IPS DF 19.7 (cell line): ENCODE measurements around the gene TMEM204.

ENCODE experiments used
- DNase-seq: peaks from one replicate; pipeline ENCODE4 v3.0.0-alpha.2; 2013; ENCODE audit warnings: low read depth, low spot score

Gene TMEM204

DNA sequence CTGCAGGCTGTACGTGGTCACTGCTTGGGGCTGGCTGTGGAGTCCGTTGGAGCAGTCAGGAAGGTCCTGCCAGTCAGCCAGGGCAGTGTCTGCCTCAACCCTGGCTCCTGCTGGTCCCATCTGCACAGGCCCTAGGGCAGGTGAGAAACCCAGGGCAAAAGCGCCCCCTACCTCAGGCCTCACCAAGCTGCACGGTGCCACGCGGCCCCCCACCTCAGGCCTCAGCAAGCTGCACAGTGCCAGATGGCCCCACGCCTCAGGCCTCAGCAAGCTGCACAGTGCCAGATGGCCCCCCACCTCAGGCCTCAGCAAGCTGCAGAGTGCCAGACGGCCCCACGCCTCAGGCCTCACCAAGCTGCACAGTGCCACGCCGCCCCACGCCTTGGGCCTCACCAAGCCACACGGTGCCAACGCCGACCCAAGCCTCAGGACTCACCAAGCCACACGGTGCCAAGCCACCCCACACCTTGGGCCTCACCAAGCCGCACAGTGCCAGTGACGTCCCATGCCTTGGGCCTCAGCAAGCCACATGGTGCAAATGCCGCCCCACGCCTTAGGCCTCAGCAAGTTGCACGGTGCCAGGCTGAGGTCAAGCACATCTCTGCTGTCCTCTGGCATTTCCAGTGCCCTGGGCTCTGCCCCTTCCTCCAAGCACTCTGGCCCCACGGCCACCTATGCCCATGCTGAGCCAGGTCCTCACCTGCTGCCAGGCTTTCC lies 5.5 kb downstream of the TMEM204 start:
- no peak for DNase-seq

DNA sequence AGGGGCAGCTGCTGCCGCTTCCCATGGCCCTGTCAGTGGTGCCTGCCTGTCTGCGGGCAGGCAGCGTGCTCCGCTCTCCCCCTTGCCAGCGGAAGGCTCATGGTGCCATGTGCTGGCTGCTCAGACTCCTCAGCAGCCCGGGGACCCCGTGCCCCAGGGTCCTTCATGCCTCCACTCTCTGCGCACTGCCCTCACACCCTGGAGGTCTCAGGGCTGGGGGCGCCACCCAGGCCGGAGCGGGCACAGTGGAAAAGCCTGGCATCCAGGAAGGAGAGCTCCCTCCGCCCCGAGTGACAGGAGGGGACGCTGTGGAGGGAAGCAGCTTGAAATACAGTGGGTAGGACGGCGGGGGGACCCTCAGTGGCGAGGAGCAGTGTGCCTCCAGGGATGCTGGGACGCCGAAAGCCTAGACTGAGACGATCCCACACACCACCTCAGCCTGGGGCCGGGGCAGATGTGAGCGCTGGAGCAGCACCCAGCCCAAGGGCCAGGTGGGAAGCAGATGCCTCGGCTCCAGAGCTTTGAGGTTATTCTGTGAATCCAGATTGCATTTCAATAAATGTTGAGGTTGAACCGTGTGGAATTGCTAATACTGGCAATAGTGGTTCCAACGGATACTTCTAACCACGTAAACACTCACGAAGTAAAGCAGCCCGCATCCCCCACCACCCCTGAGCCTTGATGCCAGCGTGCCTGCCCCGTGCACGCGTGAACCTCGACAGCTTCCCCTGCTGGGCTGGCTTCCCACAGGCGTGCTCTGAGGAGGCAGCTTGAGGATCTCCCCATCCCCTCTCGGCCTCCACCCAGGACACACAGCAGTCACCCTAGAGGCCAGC lies 6.5 kb downstream of the TMEM204 start:
- no peak for DNase-seq

DNA sequence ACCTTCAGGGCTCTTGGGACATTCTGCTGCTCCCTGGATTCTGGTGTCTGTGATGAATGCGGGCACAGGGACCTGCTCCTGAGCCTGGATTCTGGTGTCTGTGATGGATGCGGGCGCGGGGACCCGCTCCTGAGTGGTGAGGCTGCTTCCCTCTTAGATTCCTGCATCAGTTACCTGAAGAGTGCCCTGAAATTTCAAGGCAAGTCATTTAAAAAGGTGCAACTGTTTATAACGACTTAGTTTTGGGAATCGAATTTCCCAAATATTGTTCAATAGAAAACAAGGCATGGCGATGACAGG lies 7.0 kb downstream of the TMEM204 start:
- DNase-seq = no peak

DNA sequence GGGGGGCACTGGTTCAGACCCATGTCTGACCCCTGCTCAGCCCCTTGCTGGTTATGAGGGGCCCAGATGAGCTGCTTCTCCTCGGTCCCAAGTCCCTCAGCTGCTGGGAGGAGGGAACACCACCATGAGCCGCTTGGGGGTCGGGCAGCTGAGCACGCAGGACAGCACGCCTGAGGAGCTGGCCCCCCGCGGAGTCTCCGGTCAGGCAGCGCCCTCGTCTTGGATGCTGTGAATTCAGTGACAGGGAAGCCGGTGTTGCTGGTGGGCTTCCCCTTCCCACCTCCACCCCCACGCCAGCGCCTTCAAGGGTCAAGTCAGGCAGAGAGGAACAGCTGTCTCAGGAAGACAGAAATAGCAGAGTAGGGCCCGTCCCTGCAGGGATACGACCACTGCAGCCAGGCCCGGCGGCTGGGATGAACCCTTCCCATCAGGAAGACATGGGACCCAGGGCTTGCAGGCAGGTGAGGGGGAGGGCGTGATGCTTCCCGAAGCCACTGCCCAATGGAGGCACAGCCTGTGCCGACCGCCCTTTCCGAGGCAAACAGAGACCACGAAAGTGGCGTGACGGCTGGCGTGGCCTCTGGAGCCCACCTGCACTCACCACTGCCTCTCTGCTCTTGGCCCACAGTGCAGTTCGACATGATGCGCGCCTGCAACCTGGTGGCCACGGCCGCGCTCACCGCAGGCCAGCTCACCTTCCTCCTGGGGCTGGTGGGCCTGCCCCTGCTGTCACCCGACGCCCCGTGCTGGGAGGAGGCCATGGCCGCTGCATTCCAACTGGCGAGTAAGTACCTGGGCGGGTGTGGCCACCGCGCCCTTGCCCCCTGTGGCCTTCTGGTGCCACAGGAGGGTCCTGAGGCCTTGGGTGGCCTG lies 8.1 kb downstream of the TMEM204 start:
- no peak for DNase-seq

DNA sequence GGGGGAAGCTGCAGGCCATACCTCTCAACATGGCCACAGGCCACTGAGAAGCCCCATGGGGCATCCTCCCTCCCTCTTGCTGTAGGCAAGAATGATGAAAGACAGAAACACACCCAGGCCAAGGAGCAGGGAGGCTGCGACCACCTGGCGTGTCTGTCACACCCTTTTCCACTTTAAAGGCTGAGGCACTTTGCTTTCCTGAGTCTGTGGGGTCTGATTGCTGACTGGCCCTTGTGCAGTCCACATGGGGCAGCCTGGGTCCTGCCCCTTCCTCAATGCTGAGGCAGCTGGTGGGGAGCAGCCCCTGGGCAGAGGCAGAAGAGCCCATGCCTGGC lies 8.7 kb downstream of the TMEM204 start:
- no peak for DNase-seq

DNA sequence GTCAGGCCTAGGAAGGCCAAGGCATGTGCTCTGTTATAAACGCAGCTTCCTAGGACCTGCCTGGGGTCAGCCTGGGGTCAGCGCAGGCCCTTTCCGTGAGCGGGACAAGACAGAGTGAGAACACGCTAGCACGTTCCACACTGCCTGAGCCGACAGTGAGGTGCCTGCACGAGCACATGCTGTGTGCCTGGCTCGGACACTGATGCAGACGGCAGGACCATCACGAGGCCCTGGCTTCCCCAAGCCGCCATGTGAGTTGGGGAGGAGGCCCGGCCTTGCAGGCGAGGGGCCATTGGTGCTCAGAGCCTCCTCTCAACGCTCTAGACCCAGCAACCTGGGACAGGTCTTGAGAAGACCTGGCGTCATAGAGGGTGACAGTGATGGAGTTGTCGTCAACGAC lies 9.1 kb downstream of the TMEM204 start:
- DNase-seq = no peak

DNA sequence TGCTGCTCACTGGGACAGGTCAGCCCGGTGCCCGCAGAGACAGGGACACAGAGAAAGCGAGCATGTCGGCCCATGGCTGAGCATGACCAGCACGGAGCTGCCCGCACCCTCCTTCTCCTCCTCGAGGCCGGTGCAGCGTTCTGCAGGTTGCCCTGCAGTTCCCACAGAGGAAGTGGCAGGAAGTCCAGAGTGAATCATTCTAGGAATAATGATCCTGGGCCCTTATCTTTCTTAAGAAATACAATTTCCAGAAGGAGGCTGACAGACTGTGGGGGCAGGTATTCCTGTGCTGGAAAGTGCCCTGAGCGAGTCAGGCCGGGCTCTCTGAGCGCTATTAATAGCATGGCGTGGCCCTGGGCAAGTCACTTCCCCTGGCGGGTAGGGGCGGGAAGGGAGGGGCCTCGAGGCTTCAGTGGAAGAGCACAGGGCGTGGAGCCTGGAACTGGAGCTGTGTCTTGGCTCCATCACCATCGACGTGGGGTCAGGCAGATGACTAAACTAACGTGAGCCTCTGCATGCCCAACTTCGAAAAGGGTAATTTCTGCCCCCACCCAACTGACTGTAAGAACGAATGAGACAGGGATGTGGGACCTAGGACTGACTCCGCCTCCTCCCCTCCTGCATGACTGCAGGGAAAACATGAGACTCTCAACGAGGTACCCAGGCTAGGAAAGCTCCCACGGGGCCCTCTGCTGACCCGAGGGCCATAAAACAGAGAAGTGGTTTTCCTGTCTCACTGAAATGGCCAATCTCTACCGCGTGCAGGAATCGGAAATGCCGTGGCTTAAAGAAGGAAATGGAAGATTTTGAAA lies 9.8 kb downstream of the TMEM204 start:
- DNase-seq = peak; percentile 12

DNA sequence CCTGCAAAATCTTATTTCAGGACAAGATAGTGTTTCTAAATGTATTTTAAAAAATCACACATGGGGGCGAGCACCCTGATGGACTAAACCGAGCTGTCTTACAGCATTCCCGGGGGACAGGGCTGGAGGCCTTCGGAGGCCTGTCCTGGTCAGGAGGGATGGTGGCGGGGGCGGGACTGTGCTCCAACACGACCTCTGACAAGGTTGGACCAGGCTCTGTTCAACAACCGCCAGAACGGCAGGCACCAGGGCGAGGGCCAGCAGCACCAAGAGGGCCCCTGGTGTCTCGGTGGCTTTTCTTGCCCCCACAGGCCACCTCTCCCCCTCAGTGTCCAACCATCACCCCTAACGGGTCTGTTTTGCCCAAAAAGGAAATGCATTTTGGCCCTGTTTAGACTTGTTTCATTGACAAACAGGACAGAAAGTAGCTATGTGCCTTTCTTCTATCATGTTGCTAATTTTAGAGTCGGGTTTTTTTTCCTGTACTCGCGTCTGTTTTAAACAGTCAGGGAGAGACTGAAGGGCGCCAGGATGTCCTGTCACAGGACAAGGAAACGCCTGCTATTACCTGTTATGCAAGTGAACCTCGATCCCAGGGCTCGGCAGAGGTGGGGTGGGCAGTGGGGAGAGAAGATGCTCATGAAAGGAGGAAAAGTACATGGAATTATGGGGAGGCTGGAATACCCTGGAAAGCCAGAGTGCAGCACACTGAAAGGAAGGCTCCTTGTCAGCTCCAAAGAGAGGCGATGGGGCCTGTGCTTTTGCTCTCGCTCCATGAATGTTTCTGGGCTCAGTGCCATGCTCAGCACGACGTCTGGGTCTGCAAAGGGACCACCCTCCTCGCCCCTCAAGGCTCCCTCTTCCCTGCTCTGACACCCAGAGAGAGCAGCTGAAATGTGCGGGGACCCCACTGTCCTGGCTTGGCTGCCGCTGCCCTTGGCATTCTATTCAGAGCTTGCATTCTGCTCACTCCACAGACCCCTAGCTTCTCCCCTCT lies 11.9 kb downstream of the TMEM204 start:
- DNase-seq = no peak

DNA sequence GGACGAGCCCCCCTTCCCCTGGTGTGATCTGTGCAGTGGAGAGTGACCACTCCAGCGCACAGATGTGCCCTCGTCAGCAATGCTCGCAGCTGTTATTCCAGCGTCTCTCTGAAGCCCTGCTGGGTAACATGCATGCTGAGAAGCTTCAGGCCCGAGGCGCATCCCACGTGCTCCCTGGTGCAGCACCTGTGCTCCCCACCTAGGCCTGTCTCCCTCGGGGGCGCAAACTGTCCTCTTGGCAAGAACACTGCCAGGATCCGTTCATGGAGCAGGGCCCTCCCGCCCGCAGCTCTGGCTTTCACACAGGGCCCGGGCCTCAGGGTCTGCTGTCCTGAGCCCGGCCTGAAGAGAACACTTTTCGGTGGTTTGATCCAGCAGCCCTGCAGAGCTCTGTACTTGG lies 13.0 kb downstream of the TMEM204 start:
- no peak for DNase-seq

DNA sequence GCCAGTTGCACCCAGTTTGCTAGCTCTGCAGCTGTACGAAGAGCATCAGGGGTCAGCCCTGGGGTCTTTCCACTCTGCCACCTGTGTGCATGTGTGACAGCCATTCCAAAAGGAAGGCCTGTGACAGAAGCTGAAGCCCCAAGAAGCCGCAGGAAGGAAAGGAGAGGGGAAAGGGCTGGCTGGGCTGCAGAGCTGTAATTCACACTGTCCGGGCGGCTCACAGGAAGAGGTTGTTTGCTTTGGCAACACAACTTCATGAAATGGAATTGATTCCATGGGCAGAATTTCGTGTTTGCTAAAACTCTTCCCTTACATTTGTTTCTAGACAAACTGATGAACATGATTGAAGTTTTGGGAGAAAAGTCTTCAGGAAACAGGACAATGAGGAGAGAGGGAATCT lies 14.8 kb downstream of the TMEM204 start:
- no peak for DNase-seq

DNA sequence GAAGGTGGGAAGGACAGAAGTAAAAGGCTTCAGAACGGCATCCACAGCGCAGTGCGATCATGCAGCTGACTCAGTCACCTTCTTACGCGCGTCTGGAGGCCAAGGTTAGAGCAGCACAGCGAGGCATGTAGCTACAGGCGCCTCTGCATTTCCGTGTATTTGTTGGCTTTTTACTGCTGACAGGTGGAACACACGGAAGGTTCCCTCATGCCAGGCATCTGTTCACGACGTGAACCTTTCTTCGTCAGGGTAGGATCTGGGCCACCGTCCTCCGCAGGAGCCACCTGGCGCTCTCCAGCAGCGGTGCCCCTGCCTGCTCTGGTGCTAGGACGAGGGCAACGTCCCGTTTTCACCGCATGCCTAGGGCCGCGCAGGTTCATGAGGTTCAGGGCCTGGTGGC lies 15.3 kb downstream of the TMEM204 start:
- DNase-seq = no peak

DNA sequence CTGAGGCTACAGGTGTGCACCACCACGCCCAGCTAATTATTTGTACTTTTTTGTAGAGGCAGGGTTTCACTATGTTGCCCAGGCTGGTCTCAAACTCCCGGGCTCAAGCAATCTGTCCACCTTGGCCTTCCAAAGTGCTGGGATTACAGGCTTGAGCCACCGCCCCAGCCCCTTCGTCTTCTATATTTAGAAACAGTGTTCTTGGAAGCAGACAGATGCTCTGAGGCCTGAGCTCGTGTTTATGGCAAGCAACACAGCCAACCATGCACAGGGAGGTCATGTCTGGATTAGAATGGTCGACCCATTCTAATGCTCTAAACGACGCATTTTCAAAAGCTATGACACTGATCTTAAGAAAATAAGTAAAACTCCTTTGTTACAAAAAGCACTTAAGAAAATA lies 16.6 kb downstream of the TMEM204 start:
- no peak for DNase-seq

DNA sequence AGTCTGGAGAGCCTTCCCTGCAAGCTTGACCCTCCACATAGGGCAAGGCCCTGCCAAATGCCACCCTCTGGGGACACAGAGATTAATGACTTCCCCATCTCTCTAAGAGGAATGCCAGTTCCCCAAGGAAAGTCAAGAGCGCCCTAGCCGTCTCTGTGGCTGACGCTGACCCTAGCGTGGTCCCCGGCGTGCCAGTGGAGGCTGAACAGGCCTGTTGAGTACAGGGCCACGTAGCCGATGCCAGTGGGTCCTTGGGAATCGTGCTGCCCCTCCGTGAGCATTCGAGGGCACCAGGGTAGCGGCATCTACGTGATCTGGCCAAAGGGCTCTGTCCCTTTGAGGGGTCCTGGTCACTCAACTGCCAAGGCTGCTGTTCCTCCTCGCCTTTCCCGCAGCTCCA lies 17.2 kb downstream of the TMEM204 start:
- DNase-seq = no peak

DNA sequence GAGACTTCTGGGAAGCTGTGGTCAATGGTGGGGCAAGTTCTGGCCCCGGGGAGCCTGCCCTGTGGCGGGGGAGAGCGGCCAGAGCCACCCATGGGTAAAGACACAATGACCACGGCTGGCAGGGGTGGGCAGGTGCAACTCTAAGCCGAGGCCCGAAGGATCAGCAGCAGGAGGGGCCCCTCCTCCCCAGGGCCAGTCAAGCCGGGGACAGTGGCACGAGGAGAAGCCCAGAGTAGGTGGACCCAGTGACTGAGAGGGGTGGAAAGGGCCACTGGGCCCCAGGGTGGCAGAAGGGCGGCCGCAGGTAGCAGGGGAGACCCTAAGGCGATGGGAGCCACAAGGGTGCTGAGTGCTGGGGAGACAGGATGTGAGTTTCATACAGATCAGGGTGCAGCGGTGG lies 17.7 kb downstream of the TMEM204 start:
- no peak for DNase-seq

DNA sequence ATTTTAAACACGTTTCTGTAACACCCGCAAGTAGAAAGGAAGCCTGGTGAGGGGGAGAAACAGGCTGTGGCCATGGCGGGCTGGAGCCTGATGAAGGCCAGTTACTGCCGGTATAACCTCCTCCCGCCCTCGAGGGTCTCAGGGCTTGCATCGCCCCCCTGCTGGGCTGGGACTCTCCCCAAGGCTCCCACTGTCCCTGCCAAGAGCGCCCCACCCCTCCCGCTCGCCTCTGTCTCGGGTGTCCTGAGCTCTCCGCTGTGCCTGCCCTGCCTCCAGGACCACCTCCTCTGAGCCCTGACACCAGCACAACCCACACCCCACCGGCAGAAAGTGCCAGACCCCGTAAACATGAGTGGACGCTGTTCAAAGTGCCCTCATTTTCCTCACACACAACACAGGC lies 18.7 kb downstream of the TMEM204 start:
- DNase-seq = no peak

DNA sequence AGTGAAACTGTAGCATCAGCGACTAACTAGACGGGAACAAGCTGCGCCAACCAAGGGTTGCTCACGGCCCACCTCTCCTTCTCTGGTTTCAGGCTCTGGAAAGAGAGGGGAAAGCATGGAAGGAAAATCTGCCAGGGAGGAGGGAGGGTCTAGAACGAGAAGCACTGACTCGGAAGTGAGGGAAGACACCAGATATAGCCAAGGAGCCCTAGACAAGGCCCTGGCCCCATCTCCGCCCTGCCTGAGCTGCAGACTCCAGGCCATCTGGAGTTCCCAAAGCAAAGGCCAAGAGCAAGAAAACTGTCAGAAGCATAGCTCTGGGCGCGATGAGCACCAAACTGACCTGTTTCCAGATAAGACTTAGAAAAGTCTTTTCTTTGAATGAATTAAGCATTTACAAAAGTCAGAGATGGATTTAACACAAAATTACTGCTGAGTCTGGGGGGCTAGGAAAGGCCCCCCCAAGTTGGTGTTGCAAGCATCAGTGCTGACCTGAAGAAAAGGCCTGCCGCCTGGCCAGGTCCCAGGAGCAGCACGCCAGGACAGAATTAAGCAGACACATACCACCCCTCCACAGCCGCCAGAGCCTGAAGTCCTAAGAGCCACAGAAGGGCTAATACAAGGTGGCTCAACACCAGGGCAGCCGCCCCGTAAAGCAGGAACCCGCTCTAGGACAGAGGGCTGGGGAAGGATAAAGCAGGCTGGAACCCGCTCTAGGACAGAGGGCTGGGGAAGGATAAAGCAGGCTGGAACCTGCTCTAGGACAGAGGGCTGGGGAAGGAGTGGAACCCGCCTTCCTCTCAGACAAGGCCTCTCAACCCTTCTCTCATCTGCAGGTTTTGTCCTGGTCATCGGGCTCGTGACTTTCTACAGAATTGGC lies 20.7 kb downstream of the TMEM204 start:
- no peak for DNase-seq

DNA sequence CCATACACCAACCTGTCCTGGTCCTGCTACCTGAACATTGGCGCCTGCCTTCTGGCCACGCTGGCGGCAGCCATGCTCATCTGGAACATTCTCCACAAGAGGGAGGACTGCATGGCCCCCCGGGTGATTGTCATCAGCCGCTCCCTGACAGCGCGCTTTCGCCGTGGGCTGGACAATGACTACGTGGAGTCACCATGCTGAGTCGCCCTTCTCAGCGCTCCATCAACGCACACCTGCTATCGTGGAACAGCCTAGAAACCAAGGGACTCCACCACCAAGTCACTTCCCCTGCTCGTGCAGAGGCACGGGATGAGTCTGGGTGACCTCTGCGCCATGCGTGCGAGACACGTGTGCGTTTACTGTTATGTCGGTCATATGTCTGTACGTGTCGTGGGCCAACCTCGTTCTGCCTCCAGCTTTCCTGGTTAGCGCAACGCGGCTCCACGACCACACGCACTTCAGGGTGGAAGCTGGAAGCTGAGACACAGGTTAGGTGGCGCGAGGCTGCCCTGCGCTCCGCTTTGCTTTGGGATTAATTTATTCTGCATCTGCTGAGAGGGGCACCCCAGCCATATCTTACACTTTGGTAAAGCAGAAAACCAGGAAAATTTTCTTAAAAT lies 21.5 kb downstream of the TMEM204 start:
- DNase-seq = no peak

DNA sequence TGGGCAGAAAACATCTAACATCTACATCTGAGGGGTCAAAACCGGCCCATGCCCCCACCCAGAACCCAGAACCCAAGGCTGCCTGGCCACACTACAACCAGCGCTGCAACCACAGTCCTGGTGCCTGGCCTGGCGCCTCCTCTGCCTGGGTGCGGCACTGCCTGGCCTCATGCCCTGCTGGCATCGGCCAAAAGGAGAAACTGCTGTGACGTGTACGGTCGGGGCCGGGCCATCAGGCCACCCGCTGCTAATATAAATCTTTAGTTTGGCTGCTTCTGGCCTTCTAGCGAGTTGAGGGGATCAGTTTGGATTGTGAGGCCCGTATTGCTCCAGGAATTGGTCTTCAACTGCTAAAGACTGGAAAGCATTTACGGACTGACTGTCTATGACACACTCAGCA lies 22.8 kb downstream of the TMEM204 start:
- DNase-seq = no peak

DNA sequence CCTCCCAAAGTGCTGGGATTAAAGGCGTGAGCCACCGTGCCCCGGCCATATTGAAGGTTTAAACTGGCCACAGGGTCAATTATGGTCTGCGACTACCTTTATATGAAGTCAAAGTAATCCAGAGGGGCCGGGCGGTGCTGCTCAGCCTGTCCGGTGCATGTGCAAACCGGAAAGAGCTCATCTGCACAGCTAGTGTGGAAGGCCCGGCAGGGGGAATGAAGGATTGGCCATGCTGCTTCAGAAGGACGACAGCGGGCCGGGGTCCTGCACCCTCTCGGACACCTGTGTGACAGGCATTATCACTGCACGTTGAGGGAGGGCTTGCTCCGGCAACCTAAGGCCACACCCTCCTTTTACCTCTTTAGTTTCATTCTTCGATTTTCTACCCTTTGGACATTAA lies 23.6 kb downstream of the TMEM204 start:
- DNase-seq = no peak
